ENCODE data around the gene MIPEP. TPM values are rescaled to one million over a fixed set of nuclear protein-coding genes. Genes with fewer than 3 reads are reported as not detected.

The MIPEP gene
- total RNA-seq, 1 experiment from 2014 or later = 25.4 TPM

- TF ChIP-seq, protein P1, sequence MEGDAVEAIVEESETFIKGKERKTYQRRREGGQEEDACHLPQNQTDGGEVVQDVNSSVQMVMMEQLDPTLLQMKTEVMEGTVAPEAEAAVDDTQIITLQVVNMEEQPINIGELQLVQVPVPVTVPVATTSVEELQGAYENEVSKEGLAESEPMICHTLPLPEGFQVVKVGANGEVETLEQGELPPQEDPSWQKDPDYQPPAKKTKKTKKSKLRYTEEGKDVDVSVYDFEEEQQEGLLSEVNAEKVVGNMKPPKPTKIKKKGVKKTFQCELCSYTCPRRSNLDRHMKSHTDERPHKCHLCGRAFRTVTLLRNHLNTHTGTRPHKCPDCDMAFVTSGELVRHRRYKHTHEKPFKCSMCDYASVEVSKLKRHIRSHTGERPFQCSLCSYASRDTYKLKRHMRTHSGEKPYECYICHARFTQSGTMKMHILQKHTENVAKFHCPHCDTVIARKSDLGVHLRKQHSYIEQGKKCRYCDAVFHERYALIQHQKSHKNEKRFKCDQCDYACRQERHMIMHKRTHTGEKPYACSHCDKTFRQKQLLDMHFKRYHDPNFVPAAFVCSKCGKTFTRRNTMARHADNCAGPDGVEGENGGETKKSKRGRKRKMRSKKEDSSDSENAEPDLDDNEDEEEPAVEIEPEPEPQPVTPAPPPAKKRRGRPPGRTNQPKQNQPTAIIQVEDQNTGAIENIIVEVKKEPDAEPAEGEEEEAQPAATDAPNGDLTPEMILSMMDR (conservative IDR thresholded peaks at IDR 0.05; ENCODE audit: low read depth, low read length) = no peak
- TF ChIP-seq EZH2 (IDR thresholded peaks at IDR 0.05; ENCODE audit: borderline replicate concordance, low read depth, low read length, poor library complexity, severe bottlenecking) = no peak
- H3K9me3 ChIP-seq (ENCODE audit: low read depth, low read length, poor library complexity, severe bottlenecking) = no peaks in the 10 kb centered on the region
- intact Hi-C loops (cut with micrococcal nuclease; ENCODE audit: unreplicated experiment) = no loop called here
- CTCF ChIA-PET = no interaction called here
- no peak overlapping the region for H3K4me3 ChIP-seq (ENCODE audit: low read depth, low read length, poor library complexity, severe bottlenecking)
- DNase-seq (ENCODE audit: low spot score) = no peak
- H3K4me1 ChIP-seq (ENCODE audit: insufficient read depth, low read length, poor library complexity, severe bottlenecking) = no peaks in the 10 kb centered on the region
- H3K36me3 ChIP-seq (ENCODE audit: insufficient read depth, low read length, poor library complexity, severe bottlenecking) = no peaks in the 10 kb centered on the region
- POLR2A ChIA-PET (ENCODE audit: low non-redundant PET) = no interaction called here
- no TSS peak for BruUV-seq (replicated peaks)
- H3K27me3 ChIP-seq (replicated peaks; ENCODE audit: insufficient read depth, low read depth, low read length, poor library complexity) = no peaks in the 10 kb centered on the region
- H3K27ac ChIP-seq (ENCODE audit: low read depth, low read length, poor library complexity, severe bottlenecking) = no peak overlapping the region
These were observed 149.2 kb downstream of the MIPEP start for GRCh38 chr13:23740002-23740401.

DNA sequence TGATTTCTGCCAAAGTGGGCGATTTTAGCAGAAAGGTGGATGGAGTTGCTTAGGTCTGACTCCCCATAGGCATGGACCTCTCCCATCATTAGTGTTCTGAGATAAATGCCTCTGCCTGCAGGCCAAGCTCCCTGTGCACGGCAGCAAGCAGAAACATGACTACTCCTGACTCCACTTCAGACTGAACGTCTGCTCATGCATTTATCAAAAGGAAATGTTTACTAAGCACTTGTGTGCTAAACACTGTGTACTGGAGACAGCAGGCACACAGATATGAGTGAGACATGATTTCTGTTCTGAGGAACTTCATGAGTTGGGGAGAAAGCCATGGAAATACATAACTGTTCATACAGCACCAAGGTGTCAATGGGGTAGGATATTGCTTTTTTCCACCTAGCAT is 149.6 kb downstream of the MIPEP start:
- H3K36me3 ChIP-seq (ENCODE audit: insufficient read depth, low read length, poor library complexity, severe bottlenecking) = no peaks in the 10 kb centered on the region
- intact Hi-C loops (cut with micrococcal nuclease; ENCODE audit: unreplicated experiment) = no loop called here
- no peak overlapping the region for H3K4me3 ChIP-seq (ENCODE audit: low read depth, low read length, poor library complexity, severe bottlenecking)
- H3K9me3 ChIP-seq (ENCODE audit: low read depth, low read length, poor library complexity, severe bottlenecking) = no peaks in the 10 kb centered on the region
- DNase-seq (ENCODE audit: low spot score) = no peak
- POLR2A ChIA-PET (ENCODE audit: low non-redundant PET) = no interaction called here
- no peak overlapping the region for H3K27ac ChIP-seq (ENCODE audit: low read depth, low read length, poor library complexity, severe bottlenecking)
- H3K27me3 ChIP-seq (replicated peaks; ENCODE audit: insufficient read depth, low read depth, low read length, poor library complexity) = no peaks in the 10 kb centered on the region
- TF ChIP-seq, protein P1 (conservative IDR thresholded peaks at IDR 0.05; ENCODE audit: low read depth, low read length) = no peak
- no peak for TF ChIP-seq EZH2 (IDR thresholded peaks at IDR 0.05; ENCODE audit: borderline replicate concordance, low read depth, low read length, poor library complexity, severe bottlenecking)
- no TSS peak for BruUV-seq (replicated peaks)
- H3K4me1 ChIP-seq (ENCODE audit: insufficient read depth, low read length, poor library complexity, severe bottlenecking) = no peaks in the 10 kb centered on the region
- CTCF ChIA-PET = no interaction called here

DNA sequence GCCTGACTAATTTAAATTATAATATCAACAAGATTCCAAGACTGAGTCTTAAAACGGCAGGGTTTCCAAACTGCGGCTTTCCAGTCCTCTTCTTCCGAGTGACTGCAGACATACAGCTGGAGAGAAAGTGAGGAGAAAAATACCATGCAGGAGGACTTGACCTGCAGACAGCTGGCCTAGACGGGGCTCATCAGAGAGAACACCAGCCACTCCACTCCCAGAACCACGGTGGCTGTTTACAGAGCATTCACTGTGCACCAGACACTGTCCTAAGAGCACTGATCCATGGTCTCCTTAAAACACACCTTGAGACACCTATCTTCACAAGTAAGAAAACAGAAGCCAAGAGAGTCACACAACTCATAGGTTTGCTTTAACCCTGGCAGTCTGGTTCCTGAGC is 152.7 kb downstream of the MIPEP start:
- CTCF ChIA-PET = no interaction called here

More for the DNA sequence above, 152.7 kb downstream of the MIPEP start:
- Histone ChIP-seq H3K36me3 (ENCODE audit: insufficient read depth, low read length, poor library complexity, severe bottlenecking) (no peaks in the 10 kb centered on the region), H3K27me3 (replicated peaks; ENCODE audit: insufficient read depth, low read depth, low read length, poor library complexity) (no peaks in the 10 kb centered on the region), H3K27ac (ENCODE audit: low read depth, low read length, poor library complexity, severe bottlenecking) (no peak overlapping the region), H3K4me1 (ENCODE audit: insufficient read depth, low read length, poor library complexity, severe bottlenecking) (no peaks in the 10 kb centered on the region), H3K9me3 (ENCODE audit: low read depth, low read length, poor library complexity, severe bottlenecking) (no peaks in the 10 kb centered on the region), H3K4me3 (ENCODE audit: low read depth, low read length, poor library complexity, severe bottlenecking) (no peak overlapping the region)
- intact Hi-C loops (cut with micrococcal nuclease; ENCODE audit: unreplicated experiment) = no loop called here
- TF ChIP-seq, protein P1 (conservative IDR thresholded peaks at IDR 0.05; ENCODE audit: low read depth, low read length) = no peak
- TF ChIP-seq EZH2 (IDR thresholded peaks at IDR 0.05; ENCODE audit: borderline replicate concordance, low read depth, low read length, poor library complexity, severe bottlenecking) = no peak
- no peak for DNase-seq (ENCODE audit: low spot score)
- POLR2A ChIA-PET (ENCODE audit: low non-redundant PET) = no interaction called here
- BruUV-seq (replicated peaks) = no TSS peak
